ENCODE results near the gene CKM.

DNA sequence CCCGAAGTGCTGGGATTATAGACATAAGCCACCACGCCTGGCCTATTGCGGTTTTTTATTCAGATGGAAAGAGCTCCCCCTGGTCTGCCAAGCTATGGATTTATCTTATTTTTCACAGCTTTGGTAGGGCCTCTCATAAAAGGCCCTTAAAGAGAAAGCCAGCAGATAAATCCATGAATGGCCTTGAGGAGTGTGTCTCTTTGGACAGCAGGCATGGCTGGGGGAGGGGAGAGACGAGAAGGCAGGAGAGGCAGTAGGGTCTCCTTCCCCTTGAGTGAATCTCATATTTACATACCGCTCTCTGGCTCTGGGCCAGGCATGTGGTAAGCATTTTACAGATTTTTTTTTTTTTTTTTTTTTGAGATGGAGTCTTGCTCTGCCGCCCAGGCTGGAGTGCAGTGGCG lies 46.4 kb downstream of the CKM start:
- TF ChIP-seq, protein P1, sequence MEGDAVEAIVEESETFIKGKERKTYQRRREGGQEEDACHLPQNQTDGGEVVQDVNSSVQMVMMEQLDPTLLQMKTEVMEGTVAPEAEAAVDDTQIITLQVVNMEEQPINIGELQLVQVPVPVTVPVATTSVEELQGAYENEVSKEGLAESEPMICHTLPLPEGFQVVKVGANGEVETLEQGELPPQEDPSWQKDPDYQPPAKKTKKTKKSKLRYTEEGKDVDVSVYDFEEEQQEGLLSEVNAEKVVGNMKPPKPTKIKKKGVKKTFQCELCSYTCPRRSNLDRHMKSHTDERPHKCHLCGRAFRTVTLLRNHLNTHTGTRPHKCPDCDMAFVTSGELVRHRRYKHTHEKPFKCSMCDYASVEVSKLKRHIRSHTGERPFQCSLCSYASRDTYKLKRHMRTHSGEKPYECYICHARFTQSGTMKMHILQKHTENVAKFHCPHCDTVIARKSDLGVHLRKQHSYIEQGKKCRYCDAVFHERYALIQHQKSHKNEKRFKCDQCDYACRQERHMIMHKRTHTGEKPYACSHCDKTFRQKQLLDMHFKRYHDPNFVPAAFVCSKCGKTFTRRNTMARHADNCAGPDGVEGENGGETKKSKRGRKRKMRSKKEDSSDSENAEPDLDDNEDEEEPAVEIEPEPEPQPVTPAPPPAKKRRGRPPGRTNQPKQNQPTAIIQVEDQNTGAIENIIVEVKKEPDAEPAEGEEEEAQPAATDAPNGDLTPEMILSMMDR (IDR thresholded peaks at IDR 0.05 in 4 of 5, conservative IDR thresholded peaks at IDR 0.05 in 1 of 5), result no peak
- TF ChIP-seq POLR2A (IDR thresholded peaks at IDR 0.05), result no peak
